ENCODE data around the gene ARNT2. TPM values are rescaled to one million over a fixed set of nuclear protein-coding genes. Genes with fewer than 3 reads are reported as not detected.

The ARNT2 gene
- total RNA-seq, 1 experiment from 2014 or later: 7.0 TPM

DNA sequence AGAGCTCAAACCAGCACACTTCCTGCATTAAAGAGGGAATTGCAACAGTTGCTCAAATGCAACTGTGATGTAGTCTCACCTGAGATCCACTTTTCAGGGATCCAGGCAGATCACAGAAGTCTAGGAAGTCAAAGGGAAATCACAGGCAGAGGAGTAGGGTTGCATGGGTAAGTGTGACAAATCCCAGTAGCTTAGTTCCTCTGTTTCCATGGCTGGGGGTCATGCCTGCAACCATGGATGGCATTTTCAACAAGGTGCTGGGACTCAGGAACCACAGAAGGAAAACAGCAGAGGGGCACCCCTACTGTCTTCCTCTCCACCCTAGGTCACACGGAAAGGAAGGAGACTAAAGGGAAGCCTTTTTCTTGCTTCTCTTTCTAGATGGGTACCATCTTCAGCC is 36.5 kb upstream of the ARNT2 start:
- no peak for DNase-seq (ENCODE audit: low spot score)
- ChIA-PET CTCF (interaction anchor here (0.6 to 1.5 kb wide), 13 partner anchors 10 to 772 kb away, joined by 3 to 6 read pairs (median 3); no protein-coding TSS in a partner anchor), POLR2A (no interaction called here)
- ATAC-seq: no peak
- TF ChIP-seq ESRRA (CRISPR knock-in tag; IDR thresholded peaks at IDR 0.05; ENCODE audit: borderline replicate concordance) (no peak), ZNF219 (CRISPR knock-in tag; IDR thresholded peaks at IDR 0.05; ENCODE audit: borderline replicate concordance) (no peak), FOXP1 (CRISPR knock-in tag; IDR thresholded peaks at IDR 0.05; ENCODE audit: borderline replicate concordance) (no peak), TEAD1 (CRISPR knock-in tag; IDR thresholded peaks at IDR 0.05) (no peak), EMX1 (CRISPR knock-in tag; IDR thresholded peaks at IDR 0.05) (no peak), GTF2I (CRISPR knock-in tag; conservative IDR thresholded peaks at IDR 0.05) (no peak), HMGA2 (CRISPR knock-in tag; IDR thresholded peaks at IDR 0.05) (no peak), NFYB (CRISPR knock-in tag; conservative IDR thresholded peaks at IDR 0.05; ENCODE audit: low read depth) (no peak)
- TF ChIP-seq, protein P1, sequence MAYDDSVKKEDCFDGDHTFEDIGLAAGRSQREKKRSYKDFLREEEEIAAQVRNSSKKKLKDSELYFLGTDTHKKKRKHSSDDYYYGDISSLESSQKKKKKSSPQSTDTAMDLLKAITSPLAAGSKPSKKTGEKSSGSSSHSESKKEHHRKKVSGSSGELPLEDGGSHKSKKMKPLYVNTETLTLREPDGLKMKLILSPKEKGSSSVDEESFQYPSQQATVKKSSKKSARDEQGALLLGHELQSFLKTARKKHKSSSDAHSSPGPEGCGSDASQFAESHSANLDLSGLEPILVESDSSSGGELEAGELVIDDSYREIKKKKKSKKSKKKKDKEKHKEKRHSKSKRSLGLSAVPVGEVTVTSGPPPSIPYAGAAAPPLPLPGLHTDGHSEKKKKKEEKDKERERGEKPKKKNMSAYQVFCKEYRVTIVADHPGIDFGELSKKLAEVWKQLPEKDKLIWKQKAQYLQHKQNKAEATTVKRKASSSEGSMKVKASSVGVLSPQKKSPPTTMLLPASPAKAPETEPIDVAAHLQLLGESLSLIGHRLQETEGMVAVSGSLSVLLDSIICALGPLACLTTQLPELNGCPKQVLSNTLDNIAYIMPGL (CRISPR knock-in tag; IDR thresholded peaks at IDR 0.05): no peak
- TF ChIP-seq, protein P2, sequence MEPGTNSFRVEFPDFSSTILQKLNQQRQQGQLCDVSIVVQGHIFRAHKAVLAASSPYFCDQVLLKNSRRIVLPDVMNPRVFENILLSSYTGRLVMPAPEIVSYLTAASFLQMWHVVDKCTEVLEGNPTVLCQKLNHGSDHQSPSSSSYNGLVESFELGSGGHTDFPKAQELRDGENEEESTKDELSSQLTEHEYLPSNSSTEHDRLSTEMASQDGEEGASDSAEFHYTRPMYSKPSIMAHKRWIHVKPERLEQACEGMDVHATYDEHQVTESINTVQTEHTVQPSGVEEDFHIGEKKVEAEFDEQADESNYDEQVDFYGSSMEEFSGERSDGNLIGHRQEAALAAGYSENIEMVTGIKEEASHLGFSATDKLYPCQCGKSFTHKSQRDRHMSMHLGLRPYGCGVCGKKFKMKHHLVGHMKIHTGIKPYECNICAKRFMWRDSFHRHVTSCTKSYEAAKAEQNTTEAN (CRISPR knock-in tag; IDR thresholded peaks at IDR 0.05): no peak
- TF ChIP-seq, protein P3, sequence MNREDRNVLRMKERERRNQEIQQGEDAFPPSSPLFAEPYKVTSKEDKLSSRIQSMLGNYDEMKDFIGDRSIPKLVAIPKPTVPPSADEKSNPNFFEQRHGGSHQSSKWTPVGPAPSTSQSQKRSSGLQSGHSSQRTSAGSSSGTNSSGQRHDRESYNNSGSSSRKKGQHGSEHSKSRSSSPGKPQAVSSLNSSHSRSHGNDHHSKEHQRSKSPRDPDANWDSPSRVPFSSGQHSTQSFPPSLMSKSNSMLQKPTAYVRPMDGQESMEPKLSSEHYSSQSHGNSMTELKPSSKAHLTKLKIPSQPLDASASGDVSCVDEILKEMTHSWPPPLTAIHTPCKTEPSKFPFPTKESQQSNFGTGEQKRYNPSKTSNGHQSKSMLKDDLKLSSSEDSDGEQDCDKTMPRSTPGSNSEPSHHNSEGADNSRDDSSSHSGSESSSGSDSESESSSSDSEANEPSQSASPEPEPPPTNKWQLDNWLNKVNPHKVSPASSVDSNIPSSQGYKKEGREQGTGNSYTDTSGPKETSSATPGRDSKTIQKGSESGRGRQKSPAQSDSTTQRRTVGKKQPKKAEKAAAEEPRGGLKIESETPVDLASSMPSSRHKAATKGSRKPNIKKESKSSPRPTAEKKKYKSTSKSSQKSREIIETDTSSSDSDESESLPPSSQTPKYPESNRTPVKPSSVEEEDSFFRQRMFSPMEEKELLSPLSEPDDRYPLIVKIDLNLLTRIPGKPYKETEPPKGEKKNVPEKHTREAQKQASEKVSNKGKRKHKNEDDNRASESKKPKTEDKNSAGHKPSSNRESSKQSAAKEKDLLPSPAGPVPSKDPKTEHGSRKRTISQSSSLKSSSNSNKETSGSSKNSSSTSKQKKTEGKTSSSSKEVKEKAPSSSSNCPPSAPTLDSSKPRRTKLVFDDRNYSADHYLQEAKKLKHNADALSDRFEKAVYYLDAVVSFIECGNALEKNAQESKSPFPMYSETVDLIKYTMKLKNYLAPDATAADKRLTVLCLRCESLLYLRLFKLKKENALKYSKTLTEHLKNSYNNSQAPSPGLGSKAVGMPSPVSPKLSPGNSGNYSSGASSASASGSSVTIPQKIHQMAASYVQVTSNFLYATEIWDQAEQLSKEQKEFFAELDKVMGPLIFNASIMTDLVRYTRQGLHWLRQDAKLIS (CRISPR knock-in tag; IDR thresholded peaks at IDR 0.05; ENCODE audit: borderline replicate concordance): no peak
- TF ChIP-seq, protein P4, sequence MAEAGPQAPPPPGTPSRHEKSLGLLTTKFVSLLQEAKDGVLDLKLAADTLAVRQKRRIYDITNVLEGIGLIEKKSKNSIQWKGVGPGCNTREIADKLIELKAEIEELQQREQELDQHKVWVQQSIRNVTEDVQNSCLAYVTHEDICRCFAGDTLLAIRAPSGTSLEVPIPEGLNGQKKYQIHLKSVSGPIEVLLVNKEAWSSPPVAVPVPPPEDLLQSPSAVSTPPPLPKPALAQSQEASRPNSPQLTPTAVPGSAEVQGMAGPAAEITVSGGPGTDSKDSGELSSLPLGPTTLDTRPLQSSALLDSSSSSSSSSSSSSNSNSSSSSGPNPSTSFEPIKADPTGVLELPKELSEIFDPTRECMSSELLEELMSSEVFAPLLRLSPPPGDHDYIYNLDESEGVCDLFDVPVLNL (CRISPR knock-in tag; IDR thresholded peaks at IDR 0.05; ENCODE audit: borderline replicate concordance, low read depth): no peak
- TF ChIP-seq, protein P5, sequence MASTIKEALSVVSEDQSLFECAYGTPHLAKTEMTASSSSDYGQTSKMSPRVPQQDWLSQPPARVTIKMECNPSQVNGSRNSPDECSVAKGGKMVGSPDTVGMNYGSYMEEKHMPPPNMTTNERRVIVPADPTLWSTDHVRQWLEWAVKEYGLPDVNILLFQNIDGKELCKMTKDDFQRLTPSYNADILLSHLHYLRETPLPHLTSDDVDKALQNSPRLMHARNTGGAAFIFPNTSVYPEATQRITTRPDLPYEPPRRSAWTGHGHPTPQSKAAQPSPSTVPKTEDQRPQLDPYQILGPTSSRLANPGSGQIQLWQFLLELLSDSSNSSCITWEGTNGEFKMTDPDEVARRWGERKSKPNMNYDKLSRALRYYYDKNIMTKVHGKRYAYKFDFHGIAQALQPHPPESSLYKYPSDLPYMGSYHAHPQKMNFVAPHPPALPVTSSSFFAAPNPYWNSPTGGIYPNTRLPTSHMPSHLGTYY (CRISPR knock-in tag; IDR thresholded peaks at IDR 0.05): no peak
- TF ChIP-seq, protein P6, sequence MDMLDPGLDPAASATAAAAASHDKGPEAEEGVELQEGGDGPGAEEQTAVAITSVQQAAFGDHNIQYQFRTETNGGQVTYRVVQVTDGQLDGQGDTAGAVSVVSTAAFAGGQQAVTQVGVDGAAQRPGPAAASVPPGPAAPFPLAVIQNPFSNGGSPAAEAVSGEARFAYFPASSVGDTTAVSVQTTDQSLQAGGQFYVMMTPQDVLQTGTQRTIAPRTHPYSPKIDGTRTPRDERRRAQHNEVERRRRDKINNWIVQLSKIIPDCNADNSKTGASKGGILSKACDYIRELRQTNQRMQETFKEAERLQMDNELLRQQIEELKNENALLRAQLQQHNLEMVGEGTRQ (CRISPR knock-in tag; IDR thresholded peaks at IDR 0.05): no peak
- Mint-ChIP-seq H3K27me3 (ENCODE audit: low read depth) (peaks cover 10% of the 10 kb centered on the region), H3K27ac (no peak overlapping the region), H3K36me3 (peaks cover 42% of the 10 kb centered on the region), H3K4me3 (no peak overlapping the region), H3K4me1 (no peaks in the 10 kb centered on the region), H3K9me3 (peaks cover 65% of the 10 kb centered on the region)

DNA sequence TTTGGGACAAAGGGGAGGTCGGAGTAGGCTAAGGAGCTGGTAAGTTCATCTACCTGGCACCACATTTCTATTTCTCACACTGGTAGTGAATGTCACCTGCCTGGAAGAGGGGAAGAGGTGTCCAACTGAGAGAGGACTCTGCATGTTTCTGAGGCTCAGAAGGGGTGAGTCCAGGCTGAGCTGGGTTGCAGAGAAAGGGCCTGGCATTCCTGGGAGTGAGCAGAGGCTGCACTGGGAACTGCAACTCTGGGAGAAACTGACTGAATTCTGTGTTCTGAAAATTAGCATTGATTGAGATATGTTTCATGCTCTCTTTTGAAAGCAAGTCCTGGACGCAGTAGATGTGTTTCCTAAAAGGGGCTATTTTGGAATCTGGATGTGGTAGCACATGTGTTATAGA is 32.3 kb upstream of the ARNT2 start:
- peaks cover 43% of the 10 kb centered on the region for H3K9me3 Mint-ChIP-seq
- TF ChIP-seq NR1H2 (CRISPR knock-in tag; IDR thresholded peaks at IDR 0.05) (no peak), ZNF219 (CRISPR knock-in tag; IDR thresholded peaks at IDR 0.05; ENCODE audit: borderline replicate concordance) (no peak), PRRX2 (CRISPR knock-in tag; IDR thresholded peaks at IDR 0.05) (no peak), ZNF317 (CRISPR knock-in tag; IDR thresholded peaks at IDR 0.05; ENCODE audit: borderline replicate concordance, low read depth) (no peak), KAT7 (CRISPR knock-in tag; IDR thresholded peaks at IDR 0.05; ENCODE audit: borderline replicate concordance) (no peak), FOXK1 (CRISPR knock-in tag; IDR thresholded peaks at IDR 0.05) (no peak), RELA (CRISPR knock-in tag; IDR thresholded peaks at IDR 0.05; ENCODE audit: borderline replicate concordance) (no peak)
- TF ChIP-seq, protein P7, sequence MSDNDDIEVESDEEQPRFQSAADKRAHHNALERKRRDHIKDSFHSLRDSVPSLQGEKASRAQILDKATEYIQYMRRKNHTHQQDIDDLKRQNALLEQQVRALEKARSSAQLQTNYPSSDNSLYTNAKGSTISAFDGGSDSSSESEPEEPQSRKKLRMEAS (CRISPR knock-in tag; IDR thresholded peaks at IDR 0.05): no peak
- TF ChIP-seq, protein P8, sequence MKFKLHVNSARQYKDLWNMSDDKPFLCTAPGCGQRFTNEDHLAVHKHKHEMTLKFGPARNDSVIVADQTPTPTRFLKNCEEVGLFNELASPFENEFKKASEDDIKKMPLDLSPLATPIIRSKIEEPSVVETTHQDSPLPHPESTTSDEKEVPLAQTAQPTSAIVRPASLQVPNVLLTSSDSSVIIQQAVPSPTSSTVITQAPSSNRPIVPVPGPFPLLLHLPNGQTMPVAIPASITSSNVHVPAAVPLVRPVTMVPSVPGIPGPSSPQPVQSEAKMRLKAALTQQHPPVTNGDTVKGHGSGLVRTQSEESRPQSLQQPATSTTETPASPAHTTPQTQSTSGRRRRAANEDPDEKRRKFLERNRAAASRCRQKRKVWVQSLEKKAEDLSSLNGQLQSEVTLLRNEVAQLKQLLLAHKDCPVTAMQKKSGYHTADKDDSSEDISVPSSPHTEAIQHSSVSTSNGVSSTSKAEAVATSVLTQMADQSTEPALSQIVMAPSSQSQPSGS (CRISPR knock-in tag; IDR thresholded peaks at IDR 0.05; ENCODE audit: borderline replicate concordance, low read depth): no peak
- TF ChIP-seq, protein P9, sequence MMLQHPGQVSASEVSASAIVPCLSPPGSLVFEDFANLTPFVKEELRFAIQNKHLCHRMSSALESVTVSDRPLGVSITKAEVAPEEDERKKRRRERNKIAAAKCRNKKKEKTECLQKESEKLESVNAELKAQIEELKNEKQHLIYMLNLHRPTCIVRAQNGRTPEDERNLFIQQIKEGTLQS (CRISPR knock-in tag; conservative IDR thresholded peaks at IDR 0.05): no peak
- peaks cover 33% of the 10 kb centered on the region for H3K36me3 Mint-ChIP-seq
- CTCF ChIA-PET: no interaction called here
- H3K27ac Mint-ChIP-seq: no peak overlapping the region
- no peak for DNase-seq (ENCODE audit: low spot score)
- POLR2A ChIA-PET: no interaction called here
- H3K27me3 Mint-ChIP-seq (ENCODE audit: low read depth): peaks cover 6% of the 10 kb centered on the region
- no peak overlapping the region for H3K4me3 Mint-ChIP-seq
- no peak for ATAC-seq
- no peaks in the 10 kb centered on the region for H3K4me1 Mint-ChIP-seq
